IPS DF 4.7 (cell line): ENCODE data around the gene TAL2.

Experiments used
- DNase-seq: peaks from one replicate; pipeline ENCODE4 v3.0.0-alpha.2; 2013; ENCODE audit warnings: low spot score; ENCODE audit errors: extremely low read depth

The TAL2 gene

DNA sequence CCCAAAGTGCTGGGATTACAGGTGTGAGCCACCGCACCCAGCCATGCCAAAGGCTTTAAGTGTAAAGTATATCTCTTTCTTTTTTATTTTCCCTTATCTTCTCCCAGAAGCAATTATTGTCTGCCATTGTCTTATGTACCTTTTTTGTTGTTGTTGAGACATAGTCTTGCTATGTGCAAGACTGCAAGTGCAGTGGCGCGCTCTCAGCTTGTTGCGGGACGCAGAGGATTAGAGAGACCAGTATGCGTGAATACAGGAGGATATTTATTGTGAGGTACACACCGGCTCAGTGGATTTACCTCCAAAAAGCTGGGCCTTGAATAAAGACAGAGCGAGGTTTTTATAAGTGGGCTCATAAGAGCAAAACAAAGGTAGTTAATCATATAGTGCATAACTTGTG is 43.9 kb downstream of the TAL2 start:
- DNase-seq: no peak

DNA sequence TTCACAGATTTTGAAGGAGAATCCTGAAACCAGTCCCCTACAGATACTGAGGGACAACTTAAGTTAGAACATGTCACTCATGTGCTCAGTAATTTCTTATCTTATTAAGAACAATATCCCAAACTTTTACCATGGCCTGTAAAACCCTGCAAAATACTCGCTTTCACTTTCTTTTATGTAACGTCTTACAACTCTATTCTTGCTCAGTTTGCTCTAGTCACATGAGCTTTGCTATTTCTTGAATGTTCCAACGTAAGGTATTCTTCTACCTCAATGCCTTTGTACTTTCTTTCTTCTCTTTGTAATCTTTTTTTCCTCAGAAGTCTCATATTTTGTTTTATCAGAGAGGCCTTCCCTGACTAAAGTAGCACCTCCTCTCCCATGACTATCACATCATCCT is 46.1 kb downstream of the TAL2 start:
- no peak for DNase-seq

DNA sequence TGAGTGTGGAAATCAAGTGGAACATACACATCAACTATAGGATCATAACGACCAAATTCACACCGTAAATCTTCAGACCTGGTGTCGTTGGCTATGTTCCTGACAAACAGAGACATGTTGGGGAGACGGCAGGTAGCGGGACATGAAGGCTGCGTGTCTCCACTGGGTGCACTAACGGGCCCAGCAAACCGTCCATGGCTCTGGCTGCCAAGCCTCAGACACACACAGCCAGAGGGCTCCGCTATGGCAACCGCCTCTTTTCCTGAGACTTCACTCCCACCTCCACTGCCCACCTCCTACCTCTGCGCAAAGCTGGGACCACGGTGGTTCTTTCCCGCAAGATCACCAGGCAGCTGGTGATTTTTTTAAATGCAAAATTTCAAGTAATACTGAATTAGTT is 48.4 kb downstream of the TAL2 start:
- DNase-seq: no peak

DNA sequence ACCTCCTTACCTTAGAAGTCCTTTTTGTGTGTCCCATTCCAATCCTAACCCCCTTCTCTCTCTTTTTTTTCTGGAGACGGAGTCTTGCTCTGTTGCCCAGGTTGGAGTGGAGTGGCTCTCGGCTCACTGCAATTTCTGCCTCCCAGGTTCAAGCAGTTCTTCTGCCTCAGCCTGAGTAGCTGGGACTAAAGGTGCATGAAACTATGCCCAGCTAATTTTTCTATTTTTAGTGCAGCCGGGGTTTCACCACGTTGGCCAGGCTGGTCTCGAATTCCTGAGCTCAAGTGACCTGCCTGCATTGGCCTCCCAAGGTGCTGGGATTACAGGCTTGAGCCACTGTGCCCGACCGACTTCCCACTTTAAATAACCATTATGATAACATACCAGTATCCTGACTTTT is 49.6 kb downstream of the TAL2 start:
- DNase-seq: no peak

DNA sequence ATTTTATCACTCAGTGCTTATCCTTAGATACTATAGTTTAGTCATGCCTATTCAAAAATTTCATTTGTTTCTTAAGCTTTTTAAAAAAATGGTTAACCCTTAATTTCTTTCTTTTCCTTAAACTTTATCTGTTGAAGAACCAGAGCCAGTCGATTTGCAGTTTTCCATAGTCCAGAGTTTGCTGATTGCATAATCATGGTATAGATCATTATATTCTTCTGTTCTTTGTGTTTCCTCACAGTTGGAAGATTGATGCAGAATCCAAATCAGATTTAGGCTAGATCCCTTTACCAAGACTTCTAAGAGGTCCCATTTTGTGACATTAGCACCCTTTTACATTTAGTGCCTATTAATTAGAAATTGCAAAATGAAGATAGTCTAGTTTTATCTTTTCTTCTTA is 50.0 kb downstream of the TAL2 start:
- DNase-seq: no peak
